Stimulated activated CD8-positive, alpha-beta memory T cell treated with anti-CD3 and anti-CD28 coated beads, Interleukin-7, amount 100 ng/mL, for 4 hours (primary cell): ENCODE data around the gene KDM1A.

Experiments
- DNase-seq, 2 donors: peaks; one replicate each; pipeline ENCODE4 v3.0.0-alpha.2; 2020; ENCODE audit warnings: low read depth in 2 of 2

KDM1A gene

DNA sequence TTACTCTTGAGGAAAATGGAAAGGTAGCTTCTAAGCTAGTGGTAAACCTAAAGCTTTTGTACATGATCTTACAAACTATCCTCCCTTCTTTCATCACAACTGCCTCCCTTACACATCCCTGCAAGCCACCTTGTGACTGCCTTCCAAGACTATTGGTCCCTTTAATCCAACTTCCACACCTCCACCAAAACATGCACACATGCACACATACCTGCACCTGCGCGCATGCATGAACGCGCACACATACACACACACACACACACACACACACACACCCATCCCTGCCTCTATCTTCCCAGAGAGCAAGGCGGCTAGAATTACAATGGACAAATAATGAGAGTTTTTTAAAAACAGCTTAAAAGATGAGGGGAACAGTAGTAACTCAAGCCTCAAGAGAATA is 91.1 kb downstream of the KDM1A start:
- DNase-seq = no peak

GRCh38 chr1:23111600-23112535 is 92.6 kb downstream of the KDM1A start:
- peak; percentile 9 to 16 for DNase-seq

GRCh38 chr1:23114424-23115079 is 95.3 kb downstream of the KDM1A start:
- DNase-seq = no peak

GRCh38 chr1:23116216-23116836 is 97.1 kb downstream of the KDM1A start:
- no peak for DNase-seq

DNA sequence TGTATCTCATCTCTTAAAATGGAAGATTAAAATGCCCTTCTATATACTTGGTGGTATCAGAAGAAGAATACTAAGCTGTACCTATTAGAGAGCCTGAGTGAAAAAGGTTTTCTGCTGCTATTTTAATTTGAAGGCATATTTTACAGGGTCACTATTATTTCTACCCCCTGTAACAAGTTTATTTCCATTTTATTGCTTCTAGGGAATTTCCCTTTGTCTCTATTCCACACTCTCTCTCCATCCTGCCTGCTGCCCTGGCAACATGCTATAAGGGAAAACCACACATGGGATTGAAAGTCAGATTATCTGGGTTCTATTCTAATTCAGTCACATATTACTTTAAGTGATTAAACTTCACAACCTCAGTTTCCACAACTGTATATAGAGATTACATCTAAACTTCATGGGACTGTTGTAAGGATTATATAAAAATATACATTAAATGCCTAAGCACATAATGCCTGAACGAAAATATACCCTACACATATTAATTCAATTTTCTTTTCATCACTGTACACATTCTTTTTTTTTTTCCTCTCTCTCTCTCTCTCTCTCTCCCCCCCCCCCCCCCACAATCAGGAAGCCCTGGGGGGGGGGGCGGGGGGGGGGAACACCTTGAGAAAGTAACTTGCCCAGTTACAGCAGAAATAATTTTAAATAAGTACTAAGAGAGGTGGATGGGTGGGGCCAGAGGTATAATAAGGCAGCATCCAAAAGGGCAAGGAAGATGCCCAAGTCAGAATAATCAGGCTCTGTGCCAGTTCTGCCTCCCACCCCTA is 97.8 kb downstream of the KDM1A start:
- no peak for DNase-seq

GRCh38 chr1:23118407-23118806 is 99.1 kb downstream of the KDM1A start:
- no peak for DNase-seq

DNA sequence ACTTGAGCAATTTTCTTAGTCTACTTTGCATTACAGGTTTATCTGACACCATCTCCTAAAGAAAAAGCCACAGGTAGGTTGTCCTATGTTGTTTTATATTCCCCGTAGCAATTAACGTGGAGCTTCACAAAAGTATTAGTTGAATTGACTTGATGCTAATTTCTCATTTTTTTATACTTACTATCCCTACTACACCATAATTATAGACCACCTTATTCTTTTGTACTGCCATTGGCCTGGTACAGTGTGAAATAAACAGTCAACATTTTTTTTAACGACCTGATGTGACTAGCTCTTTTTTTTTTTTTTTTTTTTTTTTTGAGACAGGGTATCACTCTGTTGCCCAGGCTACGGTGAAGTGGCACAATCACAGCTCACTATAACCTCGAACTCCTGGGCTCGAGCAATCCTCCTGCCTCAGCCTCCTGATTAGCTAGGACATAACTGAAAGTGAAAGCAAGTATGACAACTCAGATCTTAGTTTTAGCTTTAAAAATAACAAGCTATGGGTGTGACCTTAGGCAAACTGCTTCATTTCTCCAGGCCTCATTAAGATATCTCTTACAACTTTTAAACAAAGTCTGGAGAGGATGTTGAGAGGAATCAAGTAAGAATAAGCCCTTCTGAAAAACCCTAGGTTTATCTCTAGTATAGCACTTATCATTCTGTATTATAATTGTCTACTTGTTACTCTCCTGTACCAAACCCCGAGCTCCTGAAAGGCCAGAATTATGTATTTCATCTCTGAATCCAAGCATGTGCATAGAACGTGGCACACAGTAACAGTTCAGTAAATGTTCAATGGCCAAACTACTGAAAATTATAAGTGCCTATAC is 99.9 kb downstream of the KDM1A start:
- peak in 1 of 2 donors; percentile 23 for DNase-seq

DNA sequence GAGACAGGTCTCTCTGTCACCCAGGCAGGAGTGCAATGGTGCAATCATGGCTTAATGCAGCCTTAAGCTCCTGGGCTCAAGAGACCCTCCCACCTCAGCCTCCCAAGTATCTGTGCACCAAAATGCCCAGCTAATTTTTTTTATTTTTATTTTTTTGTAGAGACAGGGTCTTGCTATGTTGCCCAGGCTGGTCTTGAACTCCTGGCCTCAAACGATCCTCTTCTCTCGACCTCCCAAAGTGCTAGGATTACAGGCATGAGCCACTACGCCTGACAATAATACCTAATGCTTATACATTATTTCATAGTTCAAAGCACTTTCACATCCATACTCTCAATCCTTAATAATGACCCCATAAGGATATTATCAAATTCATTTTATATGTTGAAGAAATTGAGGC is 101.1 kb downstream of the KDM1A start:
- no peak for DNase-seq

DNA sequence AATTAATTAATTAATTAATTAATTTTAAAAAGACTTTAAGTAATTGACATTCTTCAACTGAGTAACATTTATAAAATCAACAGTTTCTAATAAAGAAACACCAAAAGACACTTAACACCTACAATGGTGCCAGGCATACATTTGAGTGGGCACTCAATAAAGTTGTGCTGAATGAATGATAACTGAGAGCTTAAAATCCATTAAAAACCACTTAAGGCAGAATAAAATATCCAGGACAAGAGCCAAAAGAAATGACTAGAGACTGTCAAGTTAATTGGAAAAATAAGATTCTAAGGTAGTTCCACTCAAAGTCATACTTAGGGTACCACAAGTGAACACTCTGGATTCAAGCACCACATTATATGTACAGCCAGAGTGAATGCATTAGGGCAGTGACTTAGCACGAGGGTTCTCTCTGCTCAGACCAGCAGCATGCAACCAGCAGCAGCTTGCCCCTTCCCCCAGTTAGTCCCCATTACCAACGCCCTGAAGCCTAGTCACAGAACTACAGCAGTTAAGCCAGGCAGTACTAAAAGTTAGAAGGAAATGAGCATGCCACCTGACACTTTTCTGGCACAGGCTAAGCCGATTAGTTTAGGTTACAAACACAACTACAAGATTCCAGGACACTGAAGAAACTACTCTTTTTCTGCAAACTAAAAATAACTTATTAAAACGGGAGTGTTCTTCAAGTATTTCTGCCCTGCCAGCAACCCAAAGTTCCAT is 102.9 kb downstream of the KDM1A start:
- no peak for DNase-seq

DNA sequence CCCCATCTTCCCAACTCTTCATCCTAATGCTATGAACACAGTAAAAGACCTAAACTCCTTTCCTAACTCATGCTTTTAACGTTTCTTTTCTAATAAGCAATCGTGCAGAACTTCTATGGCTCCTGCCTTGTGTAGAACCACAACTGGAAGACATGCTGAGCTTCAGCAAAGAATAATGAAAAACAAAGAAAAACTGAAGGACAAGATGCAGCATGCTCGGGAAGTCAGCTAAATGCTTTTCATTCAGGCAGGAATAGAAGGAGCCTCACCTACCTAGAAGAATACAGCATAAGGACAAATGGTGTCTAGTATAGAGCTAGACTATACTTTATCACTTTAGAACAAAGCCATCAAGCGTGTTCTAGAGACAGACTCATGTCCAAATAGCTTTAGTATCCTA is 103.5 kb downstream of the KDM1A start:
- DNase-seq = no peak

- DNase-seq = no peak
Measured at GRCh38 chr1:23123528-23123927, 104.3 kb downstream of the KDM1A start.

DNA sequence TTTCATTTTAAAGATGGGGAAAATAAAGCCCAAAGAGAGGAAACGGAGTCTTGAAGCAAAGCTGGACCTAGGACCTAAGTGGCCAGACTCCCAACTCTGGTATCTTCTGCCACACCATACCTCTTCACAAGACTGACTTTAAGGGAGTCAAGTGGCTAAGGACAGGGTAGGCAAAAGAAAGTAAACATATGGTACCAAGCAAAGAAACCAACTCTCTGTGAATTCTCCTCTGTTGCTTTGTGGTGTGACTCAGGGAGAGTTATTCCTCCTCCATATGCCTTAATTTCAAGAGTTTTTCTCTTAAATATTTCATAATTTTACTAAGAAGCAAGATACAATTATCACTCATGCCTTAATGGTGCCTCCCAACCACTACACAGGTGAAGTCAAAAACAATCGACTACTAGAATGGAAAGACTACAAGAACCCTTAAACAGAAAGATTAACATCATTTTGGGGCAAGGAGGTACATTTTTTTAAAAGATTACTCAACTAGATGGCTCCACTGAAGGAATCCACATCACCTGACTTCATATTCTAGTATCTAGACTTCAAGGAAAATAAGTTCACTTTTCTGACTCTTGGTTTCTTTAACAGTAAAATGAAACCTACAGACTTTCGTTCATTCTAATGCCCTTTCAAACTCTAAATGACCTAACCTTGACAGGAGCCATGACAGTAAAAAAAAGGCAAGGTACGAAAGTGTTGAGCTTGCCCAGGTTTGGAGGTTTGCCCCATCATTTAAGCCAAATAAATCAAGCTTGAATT is 105.2 kb downstream of the KDM1A start:
- DNase-seq = no peak

GRCh38 chr1:23125489-23125888 is 106.2 kb downstream of the KDM1A start:
- no peak for DNase-seq

DNA sequence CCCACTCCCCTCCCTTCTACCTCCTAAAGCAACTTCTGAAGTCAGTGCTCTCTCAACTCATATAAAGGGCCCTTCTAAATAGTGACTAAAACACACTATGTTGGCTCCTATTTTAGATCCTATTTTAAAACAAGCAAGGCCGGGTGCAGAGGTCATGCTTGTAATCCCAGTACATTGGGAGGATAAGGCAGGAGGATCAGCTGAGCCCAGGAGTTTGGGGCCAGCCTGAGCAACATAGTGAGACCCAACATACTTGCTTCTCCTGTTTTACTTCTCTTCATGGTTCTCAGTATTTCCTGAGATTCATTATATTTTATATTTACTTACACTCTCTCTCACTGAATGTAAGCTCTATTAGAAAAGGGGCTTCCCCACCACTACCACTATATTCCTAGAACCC is 106.9 kb downstream of the KDM1A start:
- DNase-seq = no peak

GRCh38 chr1:23126801-23127200 is 107.5 kb downstream of the KDM1A start:
- DNase-seq = no peak

- no peak for DNase-seq
Measured at GRCh38 chr1:23129846-23130245, 110.6 kb downstream of the KDM1A start.

- no peak for DNase-seq
Measured at GRCh38 chr1:23132033-23132432, 112.8 kb downstream of the KDM1A start.
